Activated CD4-positive, CD25-positive, alpha-beta regulatory T cell (primary cell): Measurements from ENCODE around the gene SGMS1.

Experiments used
- DNase-seq, 4 experiments: peaks; one replicate each; lab custom pipeline; 2025; lab: John Stamatoyannopoulos, UW

SGMS1 gene

DNA sequence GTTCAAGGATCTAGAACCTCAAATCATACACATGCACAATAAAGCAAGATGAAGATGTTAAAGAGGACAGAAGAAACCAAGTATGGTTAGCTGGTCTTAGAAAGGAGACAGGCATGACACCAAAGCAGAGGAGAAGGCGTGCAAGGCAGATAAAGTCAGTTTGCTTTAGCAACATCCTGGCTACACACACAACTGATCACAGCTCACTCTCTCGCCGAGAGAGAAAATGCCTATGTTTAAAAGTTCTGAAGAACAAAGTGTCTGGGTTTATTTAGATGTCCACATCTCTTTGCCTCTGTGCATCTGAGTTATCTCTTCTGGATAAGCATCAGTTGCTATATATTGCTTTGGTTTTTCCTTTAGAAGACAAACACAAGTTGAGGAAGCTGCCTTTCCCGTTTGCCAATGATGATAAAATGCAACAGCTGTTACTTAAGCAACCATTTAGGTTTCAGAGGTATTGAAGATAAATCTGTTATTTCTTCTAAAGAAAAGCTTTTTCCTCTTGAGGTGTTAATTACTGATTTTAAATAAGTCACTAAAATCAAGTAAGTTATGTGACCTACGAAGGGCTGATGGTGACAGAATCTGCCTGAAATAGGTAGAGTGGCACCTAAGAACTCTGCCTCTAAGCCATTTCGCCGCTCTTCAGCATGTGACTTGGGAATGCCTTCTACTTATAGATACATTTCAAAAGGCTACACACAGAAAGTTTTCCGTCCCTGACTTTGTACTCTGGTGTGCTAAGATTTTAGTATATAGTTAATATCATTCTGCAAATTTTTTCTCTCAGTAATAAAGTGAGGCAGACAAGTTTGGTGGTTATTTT lies 226.2 kb downstream of the SGMS1 start:
- no peak for DNase-seq

GRCh38 chr10:50396491-50397311 lies 227.1 kb downstream of the SGMS1 start:
- DNase-seq = no peak

DNA sequence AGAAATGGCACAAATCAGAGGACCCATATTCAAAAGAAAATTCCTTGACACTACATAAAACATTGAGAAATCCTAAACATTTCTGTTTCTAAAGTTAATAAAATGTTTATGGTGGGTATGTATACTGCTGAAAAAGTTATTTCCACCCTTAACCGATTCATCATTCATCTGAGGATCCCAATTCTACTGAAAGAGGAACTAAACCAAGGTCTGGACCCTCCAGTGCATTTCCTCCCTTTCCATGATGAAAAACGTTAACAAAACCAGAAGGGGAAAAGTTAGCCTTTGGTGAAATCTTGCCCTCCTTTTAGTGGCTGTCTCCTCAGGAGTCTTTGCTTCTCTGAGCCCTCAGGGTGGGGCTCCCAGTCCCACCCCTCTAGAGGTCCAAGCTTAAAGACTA lies 227.9 kb downstream of the SGMS1 start:
- DNase-seq = no peak

- no peak for DNase-seq
Observed at GRCh38 chr10:50395271-50395670, 228.5 kb downstream of the SGMS1 start.

- no peak for DNase-seq
Observed at GRCh38 chr10:50394832-50395231, 228.9 kb downstream of the SGMS1 start.

GRCh38 chr10:50393784-50394467 lies 229.8 kb downstream of the SGMS1 start:
- no peak for DNase-seq

DNA sequence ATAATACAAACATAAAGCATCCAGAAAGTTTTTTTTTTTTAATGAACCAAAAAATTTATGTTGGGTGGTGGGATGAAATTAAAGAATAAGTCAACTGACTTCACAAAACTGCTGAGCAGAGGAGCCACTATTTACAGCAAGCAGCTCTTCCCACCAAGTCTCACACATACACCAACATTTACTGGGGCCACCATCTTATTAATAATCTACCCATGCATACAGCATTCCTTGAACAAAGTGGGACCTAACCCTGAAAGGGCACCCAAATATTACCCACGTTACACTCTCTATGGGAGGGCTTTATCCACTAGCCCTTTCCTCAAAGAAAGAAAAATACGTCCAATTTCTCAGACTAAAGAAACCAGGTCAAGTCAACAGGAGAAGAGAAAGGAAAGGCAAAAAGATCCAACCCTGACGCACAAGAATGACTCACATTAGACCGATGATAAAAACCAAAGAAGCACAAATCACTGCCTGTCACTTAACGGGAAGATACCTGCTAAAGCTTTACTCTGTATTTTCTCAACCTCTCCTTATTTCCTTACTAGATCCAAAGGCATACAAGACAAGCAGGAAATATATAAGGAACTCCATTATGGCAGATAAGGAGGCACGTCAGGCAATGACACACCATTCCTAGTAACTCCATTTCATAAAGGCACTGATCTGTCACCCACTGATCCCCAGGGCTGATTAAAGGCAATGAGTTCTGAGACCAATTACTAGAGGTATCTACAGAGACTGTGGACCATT lies 230.6 kb downstream of the SGMS1 start:
- DNase-seq = no peak

DNA sequence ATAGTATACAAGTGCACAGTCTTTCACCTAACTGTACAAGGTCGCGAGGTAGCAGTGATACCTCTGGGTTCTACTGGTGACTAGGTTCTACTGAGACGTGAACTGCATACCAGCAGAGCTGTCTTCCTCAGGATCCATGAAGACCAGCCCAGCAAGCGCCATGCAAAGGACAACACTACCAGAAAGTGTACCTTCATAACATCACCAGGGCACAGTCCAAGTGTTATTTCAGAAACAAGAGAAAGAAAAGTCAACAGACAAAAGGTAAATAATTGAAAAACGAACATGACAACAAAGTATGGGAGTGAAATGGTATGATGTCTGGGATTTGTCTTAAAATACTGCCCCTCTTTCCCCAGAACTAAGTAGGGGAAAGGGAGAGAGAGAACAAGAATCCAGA lies 231.3 kb downstream of the SGMS1 start:
- DNase-seq = no peak

- no peak for DNase-seq
Observed at GRCh38 chr10:50390302-50390701, 233.5 kb downstream of the SGMS1 start.

DNA sequence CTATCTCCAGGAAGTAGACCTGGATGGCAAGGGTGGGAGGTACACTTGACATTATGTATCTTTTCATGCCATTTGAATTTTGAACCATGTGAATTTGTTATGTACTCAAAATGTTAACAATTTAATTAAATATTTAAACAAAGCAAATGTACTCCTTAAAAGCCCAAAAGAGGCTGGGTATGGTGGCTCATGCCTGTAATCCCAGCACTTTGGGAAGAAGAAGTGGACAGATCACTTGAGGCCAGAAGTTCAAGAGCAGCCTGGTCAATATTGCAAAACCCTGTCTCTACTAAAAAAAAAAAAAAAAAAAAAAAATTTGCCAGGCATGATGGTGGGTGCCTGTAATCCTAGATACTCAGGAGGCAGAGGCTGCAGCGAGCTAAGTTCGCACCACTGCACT lies 235.6 kb downstream of the SGMS1 start:
- no peak for DNase-seq

- no peak for DNase-seq
Observed at GRCh38 chr10:50387732-50388073, 236.1 kb downstream of the SGMS1 start.

DNA sequence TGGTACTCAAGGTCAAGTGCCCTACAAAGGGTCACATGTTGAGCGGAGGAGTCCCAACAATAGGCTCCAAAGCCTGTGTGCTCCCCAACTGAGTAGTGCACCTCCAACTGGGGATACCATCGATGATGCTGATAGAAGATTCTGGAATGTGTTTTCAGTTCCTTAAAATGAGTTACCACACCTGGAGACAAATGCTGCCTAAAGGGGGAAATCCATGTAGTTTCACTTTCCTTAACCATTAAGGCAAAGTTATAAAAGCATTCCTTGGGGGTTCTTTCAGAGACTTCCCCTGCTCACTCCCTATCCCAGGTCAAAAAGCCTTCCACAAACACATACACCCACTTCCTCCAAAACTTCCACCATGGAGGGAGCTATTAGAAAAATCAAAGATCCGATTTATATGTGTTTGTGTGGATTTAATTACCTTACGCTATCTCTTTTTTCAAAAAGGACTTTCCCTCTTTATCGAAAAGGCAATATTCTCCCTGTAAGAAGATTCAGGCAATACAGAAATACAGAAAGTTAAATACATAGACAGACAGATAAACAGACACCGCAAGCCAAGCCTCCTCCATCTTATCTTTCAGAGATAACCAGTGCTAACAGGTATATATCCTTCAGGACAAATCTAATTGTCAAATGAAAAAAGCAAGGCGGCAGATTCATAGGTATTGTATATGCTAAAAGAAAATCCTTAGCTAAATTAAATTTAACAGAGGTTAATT lies 236.6 kb downstream of the SGMS1 start:
- DNase-seq = no peak

DNA sequence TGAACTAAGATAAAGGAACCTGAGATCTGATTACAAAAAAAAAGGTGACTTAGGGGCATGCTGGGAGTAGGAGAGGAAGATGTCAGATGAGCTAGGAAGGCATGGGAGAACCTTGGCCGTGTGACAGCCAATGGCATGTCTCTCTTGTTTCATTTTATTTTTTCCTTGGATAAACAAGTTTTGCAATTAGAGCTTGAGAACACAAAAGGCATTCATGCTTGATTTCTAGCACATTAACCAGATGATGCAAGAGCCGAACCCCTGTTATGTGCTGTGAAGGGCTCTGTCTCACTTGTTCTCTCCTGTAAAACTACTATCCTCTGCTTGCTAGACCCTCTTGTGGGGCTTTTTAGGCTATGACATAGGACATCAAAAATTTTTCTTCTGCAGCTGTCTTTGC lies 238.1 kb downstream of the SGMS1 start:
- DNase-seq = no peak

- DNase-seq = no peak
Observed at GRCh38 chr10:50384898-50385297, 238.9 kb downstream of the SGMS1 start.

- DNase-seq = no peak
Observed at GRCh38 chr10:50384238-50384637, 239.5 kb downstream of the SGMS1 start.

GRCh38 chr10:50382576-50383023 lies 241.2 kb downstream of the SGMS1 start:
- DNase-seq = no peak

GRCh38 chr10:50381642-50382041 lies 242.1 kb downstream of the SGMS1 start:
- no peak for DNase-seq

- DNase-seq = no peak
Observed at GRCh38 chr10:50379616-50380015, 244.1 kb downstream of the SGMS1 start.

DNA sequence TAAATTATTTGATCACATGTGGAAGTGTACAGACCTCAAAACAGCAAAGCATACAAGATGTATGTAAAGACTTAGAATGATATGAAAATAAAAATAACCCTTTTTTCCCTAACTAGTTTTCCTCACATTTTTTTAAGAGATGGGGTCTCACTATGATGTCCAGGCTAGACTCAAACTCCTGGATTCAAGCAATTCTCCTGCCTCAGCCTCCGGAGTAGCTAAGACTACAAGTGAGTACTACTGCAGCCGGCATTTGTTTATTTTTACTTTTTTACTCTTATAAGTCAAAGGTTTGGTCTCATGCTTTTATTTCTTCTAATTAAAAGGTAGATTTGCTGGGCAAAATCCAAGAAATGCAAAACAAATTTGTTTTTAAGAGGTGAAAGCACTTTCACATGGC lies 248.0 kb downstream of the SGMS1 start:
- no peak for DNase-seq

GRCh38 chr10:50375051-50375452 lies 248.7 kb downstream of the SGMS1 start:
- DNase-seq = no peak

GRCh38 chr10:50373821-50374501 lies 249.8 kb downstream of the SGMS1 start:
- no peak for DNase-seq
